ENCODE measurements around the gene TNIK. TPM values are rescaled to one million over a fixed set of nuclear protein-coding genes. Genes with fewer than 3 reads are reported as not detected.

The TNIK gene
- total RNA-seq, 4 donors from 2014 or later: 32.9 to 52.0 (median 40.2) TPM

DNA sequence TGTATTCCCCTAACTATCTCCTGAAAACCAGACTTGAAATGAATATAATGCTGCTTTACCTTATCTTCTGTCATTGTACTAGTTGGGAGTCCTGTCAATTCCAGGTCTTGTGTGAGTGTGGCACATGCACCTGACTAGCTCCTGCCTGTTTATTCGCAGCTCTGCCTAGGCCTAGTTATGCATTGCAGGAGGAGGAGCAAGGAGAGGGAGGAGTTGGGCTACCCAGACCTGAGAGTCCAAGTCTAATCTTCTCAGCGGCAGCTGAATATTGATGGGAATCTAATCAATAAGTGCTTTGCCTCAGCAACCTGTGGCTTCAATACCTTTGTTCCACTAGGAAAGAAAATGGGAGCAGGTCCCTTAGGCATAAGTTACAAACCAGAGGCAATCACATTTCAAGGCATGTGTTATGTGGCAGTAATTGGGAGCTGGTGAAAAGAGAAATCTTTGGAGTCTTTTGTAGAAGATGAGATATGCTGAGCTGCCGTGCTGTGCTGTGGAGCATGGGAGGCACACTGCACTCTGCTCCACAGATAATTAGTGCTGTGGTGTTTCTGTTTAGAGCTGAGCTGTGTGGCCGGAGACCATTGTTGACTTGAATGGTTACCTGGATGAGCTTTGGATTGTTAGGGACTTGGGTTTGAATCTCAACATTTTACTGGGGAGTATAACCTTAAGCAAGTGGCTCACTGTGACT lies 433.5 kb downstream of the TNIK start, which contains the start of gene SLC2A2:
Gene SLC2A2, minus strand, starts transcription at position 124 of the 697 bp plus-strand sequence. Its CDS starts 50 bp downstream, at position 74.
- no peak within 1 kb of the TSS for H3K27ac ChIP-seq
- no peak within 1 kb of the TSS for H3K4me3 ChIP-seq
- in situ Hi-C loops (cut with MboI; ENCODE audit: low pct_ligation_motif_present in 1 of 4, low pct_unique_long_range_greater_than_20kb in 1 of 4, low sequenced_read_pairs in 3 of 4) (no loop called here), intact Hi-C loops (cut with DNase I; ENCODE audit: low total_unique reads) (no loop called here)
- H3K36me3 ChIP-seq: no peaks in the 10 kb centered on the region
- H3K4me1 ChIP-seq: peaks cover 0 to 8% (median 7%) of the 10 kb centered on the region in 4 donors
- 87 to 100% methylated on average over 1 to 4 of the region's 4 CpGs for WGBS, 2 donors (ENCODE audit: low coverage in 1 of 2)
- no peak for DNase-seq
- TF ChIP-seq POLR2A (IDR thresholded peaks at IDR 0.05) (no peak), POLR2AphosphoS5 (IDR thresholded peaks at IDR 0.05) (no peak), EP300 (IDR thresholded peaks at IDR 0.05; ENCODE audit: low read depth) (no peak)
- TF ChIP-seq, protein P1, sequence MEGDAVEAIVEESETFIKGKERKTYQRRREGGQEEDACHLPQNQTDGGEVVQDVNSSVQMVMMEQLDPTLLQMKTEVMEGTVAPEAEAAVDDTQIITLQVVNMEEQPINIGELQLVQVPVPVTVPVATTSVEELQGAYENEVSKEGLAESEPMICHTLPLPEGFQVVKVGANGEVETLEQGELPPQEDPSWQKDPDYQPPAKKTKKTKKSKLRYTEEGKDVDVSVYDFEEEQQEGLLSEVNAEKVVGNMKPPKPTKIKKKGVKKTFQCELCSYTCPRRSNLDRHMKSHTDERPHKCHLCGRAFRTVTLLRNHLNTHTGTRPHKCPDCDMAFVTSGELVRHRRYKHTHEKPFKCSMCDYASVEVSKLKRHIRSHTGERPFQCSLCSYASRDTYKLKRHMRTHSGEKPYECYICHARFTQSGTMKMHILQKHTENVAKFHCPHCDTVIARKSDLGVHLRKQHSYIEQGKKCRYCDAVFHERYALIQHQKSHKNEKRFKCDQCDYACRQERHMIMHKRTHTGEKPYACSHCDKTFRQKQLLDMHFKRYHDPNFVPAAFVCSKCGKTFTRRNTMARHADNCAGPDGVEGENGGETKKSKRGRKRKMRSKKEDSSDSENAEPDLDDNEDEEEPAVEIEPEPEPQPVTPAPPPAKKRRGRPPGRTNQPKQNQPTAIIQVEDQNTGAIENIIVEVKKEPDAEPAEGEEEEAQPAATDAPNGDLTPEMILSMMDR (IDR thresholded peaks at IDR 0.05): no peak
- H3K9me3 ChIP-seq: no peaks in the 10 kb centered on the region
- peaks cover 18% of the 10 kb centered on the region for H3K27me3 ChIP-seq

DNA sequence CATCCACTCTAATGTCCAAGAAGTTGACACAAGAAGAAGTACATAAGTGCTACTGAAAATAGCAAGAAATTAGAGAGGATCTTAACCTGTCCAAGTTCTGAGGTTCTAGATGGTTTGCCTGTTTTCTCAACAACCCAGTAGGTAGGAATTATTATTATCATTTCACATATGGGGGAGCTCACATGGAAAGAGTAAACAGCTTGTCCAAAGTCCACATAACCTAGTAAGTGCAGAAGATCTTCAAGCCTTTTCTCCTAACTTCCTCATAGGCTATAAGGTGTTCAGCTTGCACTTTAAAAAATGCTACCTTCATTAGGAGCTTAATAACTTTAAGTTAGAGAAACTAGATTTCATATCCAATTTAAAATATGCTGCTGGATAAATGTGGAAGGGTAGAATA lies 436.6 kb downstream of the TNIK start:
- H3K9me3 ChIP-seq: no peaks in the 10 kb centered on the region
- intact Hi-C loops (cut with DNase I; ENCODE audit: low total_unique reads) (no loop called here), in situ Hi-C loops (cut with MboI; ENCODE audit: low pct_ligation_motif_present in 1 of 4, low pct_unique_long_range_greater_than_20kb in 1 of 4, low sequenced_read_pairs in 3 of 4) (no loop called here)
- no peak for TF ChIP-seq POLR2AphosphoS5 (IDR thresholded peaks at IDR 0.05)
- TF ChIP-seq POLR2A (IDR thresholded peaks at IDR 0.05): no peak
- TF ChIP-seq, protein P1 (IDR thresholded peaks at IDR 0.05): no peak
- TF ChIP-seq EP300 (IDR thresholded peaks at IDR 0.05; ENCODE audit: low read depth): no peak
- no peaks in the 10 kb centered on the region for H3K36me3 ChIP-seq
- H3K27me3 ChIP-seq: peaks cover 10% of the 10 kb centered on the region
- H3K4me1 ChIP-seq: peaks cover 0 to 4% (median 3%) of the 10 kb centered on the region in 4 donors
- H3K4me3 ChIP-seq: no peak overlapping the region
- no peak for DNase-seq
- no peak overlapping the region for H3K27ac ChIP-seq

DNA sequence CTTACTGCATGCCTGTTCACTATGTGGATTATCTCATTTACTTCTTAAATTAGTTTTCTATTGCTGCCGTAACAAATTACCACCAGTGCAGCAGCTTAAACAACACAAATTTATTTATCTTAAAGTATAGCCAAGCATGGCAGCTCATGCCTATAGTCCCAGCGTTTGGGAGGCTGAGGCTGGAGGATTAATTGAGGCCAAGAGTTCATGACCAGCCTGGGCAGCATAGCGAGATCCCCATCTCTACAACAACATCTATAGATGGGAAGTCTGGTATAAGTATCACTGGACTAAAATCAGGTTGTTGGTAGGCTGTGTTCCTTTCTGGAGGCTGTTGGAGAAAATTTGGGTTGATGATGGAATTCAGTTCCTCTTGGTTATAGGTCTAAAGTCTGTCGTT lies 438.8 kb downstream of the TNIK start:
- DNase-seq: no peak
- in situ Hi-C loops (cut with MboI; ENCODE audit: low pct_ligation_motif_present in 1 of 4, low pct_unique_long_range_greater_than_20kb in 1 of 4, low sequenced_read_pairs in 3 of 4) (no loop called here), intact Hi-C loops (cut with DNase I; ENCODE audit: low total_unique reads) (no loop called here)
- Histone ChIP-seq H3K36me3 (no peaks in the 10 kb centered on the region), H3K27ac (no peak overlapping the region), H3K27me3 (no peaks in the 10 kb centered on the region), H3K9me3 (no peaks in the 10 kb centered on the region), H3K4me3 (no peak overlapping the region), H3K4me1 (no peaks in the 10 kb centered on the region)
- no peak for TF ChIP-seq EP300 (IDR thresholded peaks at IDR 0.05; ENCODE audit: low read depth)
- TF ChIP-seq, protein P1 (IDR thresholded peaks at IDR 0.05): no peak
- no peak for TF ChIP-seq POLR2AphosphoS5 (IDR thresholded peaks at IDR 0.05)
- TF ChIP-seq POLR2A (IDR thresholded peaks at IDR 0.05): no peak
- 53 to 74% methylated on average over 2 to 4 of the region's 4 CpGs for WGBS, 2 donors (ENCODE audit: low coverage in 1 of 2)

DNA sequence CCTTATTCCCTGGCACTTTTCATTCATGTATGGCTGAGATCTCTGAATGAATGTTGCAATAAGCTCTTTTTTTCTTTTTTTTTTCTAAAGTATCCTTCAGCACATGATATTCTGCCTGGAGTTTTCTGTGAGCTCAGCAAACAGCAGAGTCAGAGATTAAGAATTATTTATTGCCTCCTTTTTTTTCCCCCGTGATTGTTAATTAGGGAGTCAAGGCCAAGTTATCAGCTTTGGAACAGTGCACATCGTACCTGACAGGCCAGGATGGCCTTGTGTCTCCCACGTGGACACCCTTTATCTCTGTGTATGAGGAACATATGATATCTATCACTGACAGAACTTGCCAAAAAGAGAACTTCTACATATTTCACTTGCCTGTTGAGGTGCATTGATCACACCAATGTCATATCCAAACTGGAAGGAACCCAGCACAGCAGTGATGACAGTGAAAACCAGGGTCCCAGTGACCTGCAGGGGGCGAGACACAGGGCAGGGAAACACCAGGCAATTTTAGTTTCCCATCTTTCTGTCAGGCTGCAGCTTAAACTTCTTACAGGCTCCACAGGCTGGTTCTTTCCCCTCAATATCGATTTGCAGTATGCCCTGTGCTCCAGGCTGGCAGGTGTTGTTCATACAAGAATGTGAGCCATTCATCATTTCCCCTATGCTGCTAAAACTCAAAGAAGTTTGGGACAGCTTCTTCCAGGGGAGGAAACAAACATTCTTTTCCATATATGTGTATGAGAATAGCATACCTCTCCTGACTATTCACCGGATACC lies 441.9 kb downstream of the TNIK start:
- Histone ChIP-seq H3K9me3 (no peaks in the 10 kb centered on the region), H3K4me1 (no peaks in the 10 kb centered on the region), H3K27ac (no peak overlapping the region), H3K4me3 (no peak overlapping the region), H3K27me3 (no peaks in the 10 kb centered on the region), H3K36me3 (no peaks in the 10 kb centered on the region)
- in situ Hi-C loops (cut with MboI; ENCODE audit: low pct_ligation_motif_present in 1 of 4, low pct_unique_long_range_greater_than_20kb in 1 of 4, low sequenced_read_pairs in 3 of 4): no loop called here
- TF ChIP-seq, protein P1 (IDR thresholded peaks at IDR 0.05): peak in 1 of 5 experiments; percentile 5
- no peak for TF ChIP-seq POLR2AphosphoS5 (IDR thresholded peaks at IDR 0.05)
- no peak for TF ChIP-seq POLR2A (IDR thresholded peaks at IDR 0.05)
- DNase-seq: no peak
- 71 to 72% methylated on average over 5 to 6 of the region's 6 CpGs for WGBS, 2 donors (ENCODE audit: low coverage in 1 of 2)
- intact Hi-C loops (cut with DNase I; ENCODE audit: low total_unique reads): no loop called here
